Ovary (tissue), 9 donors: ENCODE results near the gene MGAT5. TPM values are rescaled to one million over a fixed set of nuclear protein-coding genes. Genes with fewer than 3 reads are reported as not detected.
A peak's percentile ranks its signal among the peaks of the same experiment; 100 is the strongest.

Experiments
- DNase-seq, 5 donors: peaks; one replicate each; pipeline ENCODE4 v3.0.0-alpha.2; 2019 to 2020
- H3K27ac ChIP-seq, 2 donors: fragments of 200-600 bp; one replicate each; pipeline versions ENCODE4 v1.5.1 to v1.8.0; 2019 to 2022
- H3K27me3 ChIP-seq: fragments of 200-600 bp; one replicate; pipeline ENCODE4 v1.8.0; 2022
- H3K36me3 ChIP-seq: fragments of 200-600 bp; sonication (generic); one replicate; pipeline ENCODE4 v1.5.1; 2019
- H3K4me1 ChIP-seq: one replicate; pipeline ENCODE4 v1.8.1; 2013; ENCODE audit warnings: mild to moderate bottlenecking, moderate library complexity; ENCODE audit not compliant: insufficient read depth
- H3K4me3 ChIP-seq: fragments of 200-600 bp; sonication (generic); one replicate; pipeline ENCODE4 v1.5.1; 2017
- H3K9me3 ChIP-seq, 2 donors: fragments of 200-600 bp in 1 of 2; sonication (generic) in 1 of 2; one replicate each; pipeline versions ENCODE4 v1.5.1 to v1.8.1; 2013 to 2019; ENCODE audit warnings: mild to moderate bottlenecking in 1 of 2, moderate library complexity in 1 of 2
- EP300 ChIP-seq: sonication (generic); formaldehyde crosslinking; IDR thresholded peaks from one replicate; pipeline ENCODE4 v1.6.1; 2017; ENCODE audit warnings: antibody characterized with exemption
- POLR2A ChIP-seq: fragments of 450-650 bp; IDR thresholded peaks from one replicate; pipeline ENCODE4 v1.6.1; 2017; ENCODE audit warnings: antibody characterized with exemption, mild to moderate bottlenecking, moderate library complexity
- WGBS, 3 donors: extraction: QIAGEN DNeasy Blood & Tissue Kit in 1 of 3; methylation state at CpG; one replicate each; pipeline versions ENCODE4 v1.1.5 to v1.1.7; 2013 to 2017; 5-methylcytosine and 5-hydroxymethylcytosine counted together
- intact Hi-C, 4 donors: fragments of 100-400 bp; cut with DNase I; formaldehyde crosslinking; loops; one replicate each; pipeline versions ENCODE4 v1.11.0 to v1.15.1; 2022 to 2023
- polyA plus RNA-seq, 2 donors: library from polyadenylated mRNA; stranded (reverse); fragments of 200-250 nt in 1 of 2; fragments of 350-450 nt in 1 of 2; fragmentation: Illumina TruSeq in 1 of 2; extraction: RNeasy Lipid Tissue Mini Kit (QIAGEN cat#74804) in 1 of 2; gene quantifications; one replicate each; pipeline ENCODE4 v1.2.3, GENCODE V29; 2013 to 2014
- total RNA-seq, 7 donors: library from RNA; depleted of rRNA in 2 of 7; stranded (reverse); fragments of >200 nt in 2 of 7; fragmentation: NEBNext Ultra II Directional in 3 of 7; extraction: Animal tissue kit (Norgen Biotek cat#: 25700) in 3 of 7; gene quantifications; one replicate each; pipeline versions ENCODE4 v1.1.0 to v1.2.4, GENCODE V29; 2016 to 2023
- TF ChIP-seq, protein P1 (sequence below), 3 donors: fragments of 450-650 bp in 2 of 3; fragments of 200-600 bp in 1 of 3; IDR thresholded peaks; one replicate each; pipeline versions ENCODE4 v1.5.1 to v1.8.0; 2016 to 2022; ENCODE audit warnings: antibody characterized with exemption in 3 of 3, mild to moderate bottlenecking in 1 of 3
- donor health status: DM: no; HTN: no; CAD: no; lungs with moderate emphysema.
- donor health status: DM: no; HTN: no; CAD: no.
- donor health status: Bipolar disorder and iron deficiency.
- donor health status: DM: yes; HTN: yes; CAD: no.
- donor health status: DM: no; HTN: no; CAD: no.
- donor health status: DM: yes; HTN: yes; CAD: no.

The MGAT5 gene
- total and polyA plus RNA-seq, 9 donors, result 11.3 to 61.2 (median 32.4) TPM

DNA sequence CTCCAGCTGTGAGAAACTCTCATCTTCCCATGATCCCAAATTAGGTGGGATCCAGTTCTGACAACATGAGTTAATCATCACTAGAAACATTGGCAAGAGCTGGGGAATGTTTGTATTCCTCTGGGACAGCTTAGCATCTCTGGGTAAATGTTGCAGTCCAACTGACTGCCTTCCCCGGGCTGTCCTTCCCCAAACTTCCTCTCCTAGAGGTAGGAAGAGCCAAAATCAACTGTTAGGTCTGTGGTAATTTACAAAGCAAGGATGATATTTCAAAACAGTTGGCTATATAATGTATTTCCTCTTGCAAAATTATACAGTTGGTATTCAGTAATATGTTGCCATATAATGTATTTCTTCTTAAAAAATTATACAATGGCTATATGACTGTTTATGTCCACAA, 148.5 kb downstream of the MGAT5 start:
- H3K27me3 ChIP-seq, result no peaks in the 10 kb centered on the region
- peak overlapping the region in 1 of 2 donors; percentile 16 for H3K27ac ChIP-seq
- peak in 1 of 5 donors; percentile 37 for DNase-seq
- H3K4me3 ChIP-seq, result no peak overlapping the region
- H3K36me3 ChIP-seq, result no peaks in the 10 kb centered on the region
- intact Hi-C loops, result loop anchor here in 1 of 4 donors (10.0 kb wide), 1 partner anchor 278 kb away; no protein-coding TSS in a partner anchor
- no peaks in the 10 kb centered on the region for H3K9me3 ChIP-seq
- TF ChIP-seq EP300, result no peak
- TF ChIP-seq, protein P1, sequence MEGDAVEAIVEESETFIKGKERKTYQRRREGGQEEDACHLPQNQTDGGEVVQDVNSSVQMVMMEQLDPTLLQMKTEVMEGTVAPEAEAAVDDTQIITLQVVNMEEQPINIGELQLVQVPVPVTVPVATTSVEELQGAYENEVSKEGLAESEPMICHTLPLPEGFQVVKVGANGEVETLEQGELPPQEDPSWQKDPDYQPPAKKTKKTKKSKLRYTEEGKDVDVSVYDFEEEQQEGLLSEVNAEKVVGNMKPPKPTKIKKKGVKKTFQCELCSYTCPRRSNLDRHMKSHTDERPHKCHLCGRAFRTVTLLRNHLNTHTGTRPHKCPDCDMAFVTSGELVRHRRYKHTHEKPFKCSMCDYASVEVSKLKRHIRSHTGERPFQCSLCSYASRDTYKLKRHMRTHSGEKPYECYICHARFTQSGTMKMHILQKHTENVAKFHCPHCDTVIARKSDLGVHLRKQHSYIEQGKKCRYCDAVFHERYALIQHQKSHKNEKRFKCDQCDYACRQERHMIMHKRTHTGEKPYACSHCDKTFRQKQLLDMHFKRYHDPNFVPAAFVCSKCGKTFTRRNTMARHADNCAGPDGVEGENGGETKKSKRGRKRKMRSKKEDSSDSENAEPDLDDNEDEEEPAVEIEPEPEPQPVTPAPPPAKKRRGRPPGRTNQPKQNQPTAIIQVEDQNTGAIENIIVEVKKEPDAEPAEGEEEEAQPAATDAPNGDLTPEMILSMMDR (IDR thresholded peaks at IDR 0.05), result no peak
- no peak for TF ChIP-seq POLR2A
- 0 to 6% (median 0%) methylated on average over 1 of the region's 1 CpG for WGBS, 3 donors
- peaks cover 3% of the 10 kb centered on the region for H3K4me1 ChIP-seq

DNA sequence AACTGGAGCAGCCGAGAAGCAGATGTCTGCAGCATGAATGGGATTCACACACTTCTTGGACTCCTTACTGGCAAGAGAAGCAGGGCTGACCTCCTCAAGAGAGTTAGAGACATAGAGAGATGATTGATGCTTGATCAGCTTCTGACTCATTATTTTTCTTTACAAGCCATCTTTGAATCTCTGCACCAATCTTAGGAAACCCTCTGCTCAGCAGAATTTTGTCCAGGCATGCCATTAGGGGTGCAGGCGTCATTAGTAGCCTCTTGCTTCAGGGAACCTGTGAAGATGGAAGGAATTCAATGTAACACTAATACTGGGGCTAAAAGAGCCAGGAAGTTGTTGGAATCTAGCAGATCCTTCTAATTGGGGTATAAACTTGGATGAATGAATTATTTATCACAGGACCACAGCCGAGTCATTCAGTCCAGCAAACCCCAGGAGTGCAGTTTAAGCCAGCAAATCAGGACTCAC, 151.8 kb downstream of the MGAT5 start:
- no peak for DNase-seq
- intact Hi-C loops, result loop anchor here in 1 of 4 donors (10.0 kb wide), 1 partner anchor 281 kb away; no protein-coding TSS in a partner anchor
- Histone ChIP-seq H3K4me3 (no peak overlapping the region), H3K36me3 (no peaks in the 10 kb centered on the region), H3K27ac (no peak overlapping the region), H3K27me3 (no peaks in the 10 kb centered on the region), H3K4me1 (peaks cover 2% of the 10 kb centered on the region), H3K9me3 (no peaks in the 10 kb centered on the region)
- TF ChIP-seq, protein P1 (IDR thresholded peaks at IDR 0.05), result no peak
- no peak for TF ChIP-seq POLR2A
- no peak for TF ChIP-seq EP300
- 81 to 89% (median 88%) methylated on average over 3 of the region's 3 CpGs for WGBS, 3 donors

GRCh38 chr2:134406311-134406710, 152.4 kb downstream of the MGAT5 start:
- 98% methylated on average over 5 of the region's 5 CpGs for WGBS, 3 donors
- Histone ChIP-seq H3K27me3 (no peaks in the 10 kb centered on the region), H3K9me3 (no peaks in the 10 kb centered on the region), H3K36me3 (no peaks in the 10 kb centered on the region), H3K27ac (no peak overlapping the region), H3K4me1 (no peaks in the 10 kb centered on the region), H3K4me3 (no peak overlapping the region)
- TF ChIP-seq, protein P1 (IDR thresholded peaks at IDR 0.05), result no peak
- TF ChIP-seq EP300, result no peak
- intact Hi-C loops, result loop anchor here in 1 of 4 donors (10.0 kb wide), 1 partner anchor 282 kb away; no protein-coding TSS in a partner anchor
- DNase-seq, result no peak

GRCh38 chr2:134406736-134407135, 152.9 kb downstream of the MGAT5 start:
- Histone ChIP-seq H3K27ac (no peak overlapping the region), H3K9me3 (no peaks in the 10 kb centered on the region), H3K4me1 (no peaks in the 10 kb centered on the region), H3K4me3 (no peak overlapping the region), H3K27me3 (no peaks in the 10 kb centered on the region), H3K36me3 (no peaks in the 10 kb centered on the region)
- TF ChIP-seq EP300 (no peak), POLR2A (no peak)
- TF ChIP-seq, protein P1 (IDR thresholded peaks at IDR 0.05), result no peak
- intact Hi-C loops, result loop anchor here in 1 of 4 donors (10.0 kb wide), 1 partner anchor 282 kb away; no protein-coding TSS in a partner anchor
- 84 to 95% (median 93%) methylated on average over 3 of the region's 3 CpGs for WGBS, 3 donors
- DNase-seq, result no peak
